ENCODE results near the gene ULK3. TPM values are rescaled to one million over a fixed set of nuclear protein-coding genes. Genes with fewer than 3 reads are reported as not detected.

Gene ULK3
- total RNA-seq, 1 donor from 2014 or later = 52.1 TPM

DNA sequence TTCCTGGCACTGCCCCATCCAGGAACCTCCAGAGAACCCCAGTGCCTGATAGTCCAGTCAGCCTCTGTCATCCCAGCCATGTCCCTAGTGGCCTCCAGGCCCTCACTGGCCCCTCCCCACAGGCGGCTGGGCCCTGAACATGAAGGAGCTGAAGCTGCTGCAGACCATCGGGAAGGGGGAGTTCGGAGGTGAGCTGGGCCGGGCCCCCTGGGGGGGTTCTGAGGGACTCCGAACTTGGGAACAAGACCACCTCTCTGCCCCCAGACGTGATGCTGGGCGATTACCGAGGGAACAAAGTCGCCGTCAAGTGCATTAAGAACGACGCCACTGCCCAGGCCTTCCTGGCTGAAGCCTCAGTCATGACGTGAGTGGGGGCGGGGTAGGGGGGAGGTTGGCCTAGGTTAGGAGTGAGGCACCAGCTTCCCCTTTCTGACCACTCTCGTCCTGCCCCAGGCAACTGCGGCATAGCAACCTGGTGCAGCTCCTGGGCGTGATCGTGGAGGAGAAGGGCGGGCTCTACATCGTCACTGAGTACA, 42.3 kb downstream of the ULK3 start:
- Mint-ChIP-seq H3K4me1 (peaks cover 58% of the 10 kb centered on the region), H3K27ac (no peak overlapping the region)

DNA sequence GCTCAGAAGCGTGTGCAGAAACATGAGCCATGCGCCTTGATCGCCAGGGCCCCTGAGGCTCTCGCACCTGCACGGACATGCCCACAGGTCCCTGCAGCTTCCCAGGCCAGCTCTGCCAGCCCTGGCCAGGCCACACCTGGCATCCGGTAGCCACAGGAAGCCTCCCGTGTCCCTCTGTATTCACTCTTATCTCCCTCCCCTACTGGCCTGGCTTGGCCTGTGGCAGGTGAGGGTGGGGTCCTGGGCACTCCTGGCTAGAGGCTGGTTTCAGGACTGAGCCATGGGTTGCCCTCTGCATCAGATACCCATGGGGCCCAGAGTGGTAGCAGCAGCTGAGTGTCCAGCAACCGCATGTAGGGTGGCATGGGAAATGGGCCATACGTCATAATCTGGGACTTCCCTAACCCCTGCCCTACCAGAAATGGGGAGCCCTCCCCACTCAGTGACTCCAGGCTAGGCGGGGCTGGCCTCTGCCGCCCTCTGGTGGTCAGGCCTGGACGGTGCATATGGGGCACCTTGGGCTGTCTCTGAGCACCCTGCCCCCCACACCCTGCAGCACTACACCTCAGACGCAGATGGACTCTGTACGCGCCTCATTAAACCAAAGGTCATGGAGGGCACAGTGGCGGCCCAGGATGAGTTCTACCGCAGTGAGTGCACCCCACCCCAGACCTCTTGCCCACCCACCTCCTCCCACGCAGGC, 42.9 kb downstream of the ULK3 start:
- intact Hi-C loops (cut with micrococcal nuclease) = loop anchor here (1.0 to 2.0 kb wide), 6 partner anchors 12 to 165 kb away; partner anchors contain the start of gene ULK3
- H3K36me3 Mint-ChIP-seq (ENCODE audit: low read depth) = peaks cover 86% of the 10 kb centered on the region
- peak; percentile 88 for DNase-seq
- ATAC-seq (ENCODE audit: low read depth) = peak; percentile 89
- peak overlapping the region; percentile 41 for H3K4me3 Mint-ChIP-seq
- TF ChIP-seq, protein P1, sequence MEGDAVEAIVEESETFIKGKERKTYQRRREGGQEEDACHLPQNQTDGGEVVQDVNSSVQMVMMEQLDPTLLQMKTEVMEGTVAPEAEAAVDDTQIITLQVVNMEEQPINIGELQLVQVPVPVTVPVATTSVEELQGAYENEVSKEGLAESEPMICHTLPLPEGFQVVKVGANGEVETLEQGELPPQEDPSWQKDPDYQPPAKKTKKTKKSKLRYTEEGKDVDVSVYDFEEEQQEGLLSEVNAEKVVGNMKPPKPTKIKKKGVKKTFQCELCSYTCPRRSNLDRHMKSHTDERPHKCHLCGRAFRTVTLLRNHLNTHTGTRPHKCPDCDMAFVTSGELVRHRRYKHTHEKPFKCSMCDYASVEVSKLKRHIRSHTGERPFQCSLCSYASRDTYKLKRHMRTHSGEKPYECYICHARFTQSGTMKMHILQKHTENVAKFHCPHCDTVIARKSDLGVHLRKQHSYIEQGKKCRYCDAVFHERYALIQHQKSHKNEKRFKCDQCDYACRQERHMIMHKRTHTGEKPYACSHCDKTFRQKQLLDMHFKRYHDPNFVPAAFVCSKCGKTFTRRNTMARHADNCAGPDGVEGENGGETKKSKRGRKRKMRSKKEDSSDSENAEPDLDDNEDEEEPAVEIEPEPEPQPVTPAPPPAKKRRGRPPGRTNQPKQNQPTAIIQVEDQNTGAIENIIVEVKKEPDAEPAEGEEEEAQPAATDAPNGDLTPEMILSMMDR (IDR thresholded peaks at IDR 0.05) = peak; percentile 67
- H3K27ac Mint-ChIP-seq = peak overlapping the region; percentile 89
- H3K4me1 Mint-ChIP-seq = peaks cover 64% of the 10 kb centered on the region
- no peaks in the 10 kb centered on the region for H3K9me3 Mint-ChIP-seq
- ChIA-PET CTCF (interaction anchor here (0.8 to 26.2 kb wide), 12 partner anchors 11 to 373 kb away, joined by 3 to 1146 read pairs (median 6); partner anchors contain the start of gene CSK), POLR2A (interaction anchor here (0.9 to 32.5 kb wide), 10 partner anchors 20 to 415 kb away, joined by 3 to 2569 read pairs (median 4); partner anchors contain the start of genes ARID3B, COX5A, CSK and CYP1A1)
- H3K27me3 Mint-ChIP-seq = no peaks in the 10 kb centered on the region

More for the DNA sequence above, 42.3 kb downstream of the ULK3 start:
- H3K36me3 Mint-ChIP-seq (ENCODE audit: low read depth) = peaks cover 84% of the 10 kb centered on the region
- intact Hi-C loops (cut with micrococcal nuclease) = loop anchor here (1.0 to 2.0 kb wide), 6 partner anchors 12 to 165 kb away; partner anchors contain the start of gene ULK3
- POLR2A ChIA-PET = interaction anchor here (1.2 to 32.5 kb wide), 5 partner anchors 19 to 260 kb away, joined by 3 to 2569 read pairs (median 6); partner anchors contain the start of genes ARID3B, CSK and ULK3
- DNase-seq = no peak
- ATAC-seq (ENCODE audit: low read depth) = no peak
- TF ChIP-seq, protein P1 (IDR thresholded peaks at IDR 0.05) = peak; percentile 9
- no peaks in the 10 kb centered on the region for H3K9me3 Mint-ChIP-seq
- H3K4me3 Mint-ChIP-seq = no peak overlapping the region
- no peaks in the 10 kb centered on the region for H3K27me3 Mint-ChIP-seq
- CTCF ChIA-PET = interaction anchor here (0.8 to 26.2 kb wide), 7 partner anchors 12 to 187 kb away, joined by 3 to 1146 read pairs (median 9); partner anchors contain the start of gene CSK

DNA sequence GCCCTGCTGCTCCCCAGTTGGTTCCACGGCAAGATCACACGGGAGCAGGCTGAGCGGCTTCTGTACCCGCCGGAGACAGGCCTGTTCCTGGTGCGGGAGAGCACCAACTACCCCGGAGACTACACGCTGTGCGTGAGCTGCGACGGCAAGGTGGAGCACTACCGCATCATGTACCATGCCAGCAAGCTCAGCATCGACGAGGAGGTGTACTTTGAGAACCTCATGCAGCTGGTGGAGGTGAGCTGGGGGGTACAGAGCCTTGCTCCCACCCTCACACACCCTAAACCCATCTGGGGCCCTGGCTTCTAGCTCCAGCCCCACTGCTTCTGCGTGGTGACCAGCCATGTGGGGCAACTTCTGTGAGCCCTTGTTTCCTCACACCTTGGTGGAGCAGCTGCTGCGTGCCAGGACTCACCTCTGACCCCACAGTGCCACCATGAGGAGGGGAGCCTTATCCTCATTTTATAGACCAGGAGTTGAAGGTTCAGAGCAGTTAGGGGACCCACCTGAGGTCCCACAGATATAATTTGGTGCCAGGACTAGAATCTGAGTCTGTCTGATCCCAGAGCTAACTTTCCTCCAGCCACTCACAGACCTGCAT, 43.6 kb downstream of the ULK3 start:
- ChIA-PET POLR2A (interaction anchor here (0.9 to 32.5 kb wide), 11 partner anchors 8 to 415 kb away, joined by 3 to 2569 read pairs (median 4); partner anchors contain the start of genes ARID3B, COX5A, CSK and CYP1A1), CTCF (interaction anchor here (0.8 to 26.2 kb wide), 11 partner anchors 11 to 373 kb away, joined by 3 to 1146 read pairs (median 8); partner anchors contain the start of gene CSK)
- DNase-seq (no peak), ATAC-seq (ENCODE audit: low read depth) (peak; percentile 15)
- Mint-ChIP-seq H3K9me3 (no peaks in the 10 kb centered on the region), H3K27ac (peak overlapping the region; percentile 89), H3K4me3 (peak overlapping the region; percentile 41), H3K4me1 (peaks cover 68% of the 10 kb centered on the region), H3K27me3 (no peaks in the 10 kb centered on the region), H3K36me3 (ENCODE audit: low read depth) (peaks cover 86% of the 10 kb centered on the region)
- TF ChIP-seq, protein P1 (IDR thresholded peaks at IDR 0.05) = no peak
- intact Hi-C loops (cut with micrococcal nuclease) = no loop called here

DNA sequence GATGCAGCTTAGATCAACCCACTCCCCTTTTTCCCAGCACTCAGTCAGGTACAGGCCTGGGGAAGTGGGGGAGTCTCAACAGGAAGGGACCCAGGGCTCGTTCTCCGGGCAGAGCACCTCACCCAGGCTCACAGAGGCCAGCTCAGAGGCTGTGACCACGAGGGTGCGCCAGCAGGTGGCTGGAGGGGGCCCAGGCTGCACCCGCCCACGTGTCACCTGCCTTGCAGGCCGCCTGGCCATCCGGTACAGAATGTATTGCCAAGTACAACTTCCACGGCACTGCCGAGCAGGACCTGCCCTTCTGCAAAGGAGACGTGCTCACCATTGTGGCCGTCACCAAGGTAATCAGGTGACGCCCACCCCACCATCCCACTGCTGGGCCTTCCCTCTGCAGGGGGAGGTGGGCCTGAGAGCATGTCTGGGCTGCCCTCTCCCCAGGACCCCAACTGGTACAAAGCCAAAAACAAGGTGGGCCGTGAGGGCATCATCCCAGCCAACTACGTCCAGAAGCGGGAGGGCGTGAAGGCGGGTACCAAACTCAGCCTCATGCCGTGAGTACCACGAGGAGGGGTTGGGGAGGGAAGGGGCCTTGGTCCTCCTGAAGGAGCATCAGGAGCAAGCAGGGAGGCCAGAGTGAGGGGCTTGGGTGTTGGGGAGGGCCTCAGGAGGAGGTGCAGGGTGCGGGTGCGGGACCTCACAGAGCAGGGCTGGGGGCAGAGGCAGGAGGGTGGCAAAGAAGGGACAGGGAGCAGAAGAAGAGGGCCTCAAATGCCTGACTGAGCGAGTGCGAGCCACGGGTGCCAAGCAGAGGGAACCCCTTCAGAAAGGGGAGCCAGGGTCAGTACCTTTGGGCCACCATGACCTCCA, 44.3 kb downstream of the ULK3 start:
- peaks cover 79% of the 10 kb centered on the region for H3K36me3 Mint-ChIP-seq (ENCODE audit: low read depth)
- CTCF ChIA-PET = interaction anchor here (0.8 to 26.2 kb wide), 10 partner anchors 10 to 372 kb away, joined by 3 to 1146 read pairs (median 6); partner anchors contain the start of gene CSK
- POLR2A ChIA-PET = interaction anchor here (1.0 to 32.5 kb wide), 6 partner anchors 9 to 414 kb away, joined by 3 to 2569 read pairs (median 4); partner anchors contain the start of genes COX5A, CSK and ULK3

More for the DNA sequence above, 44.3 kb downstream of the ULK3 start:
- Mint-ChIP-seq H3K9me3 (no peaks in the 10 kb centered on the region), H3K27me3 (no peaks in the 10 kb centered on the region), H3K4me3 (peak overlapping the region; percentile 56), H3K27ac (peak overlapping the region; percentile 89), H3K4me1 (peaks cover 72% of the 10 kb centered on the region)
- intact Hi-C loops (cut with micrococcal nuclease) = no loop called here
- TF ChIP-seq, protein P1 (IDR thresholded peaks at IDR 0.05) = no peak
- DNase-seq (no peak), ATAC-seq (ENCODE audit: low read depth) (no peak)

Measured in activated B cell treated with CpG ODN at 0.5 μM for 24 hours (primary cell).